Caco-2 (cell line): ENCODE measurements around the gene ZNF771. TPM values are rescaled to one million over a fixed set of nuclear protein-coding genes. Genes with fewer than 3 reads are reported as not detected.

ENCODE experiments used
- BruUV-seq: library from RNA; stranded (reverse); fragments of 400-500 nt; replicated peaks from 2 replicates; lab custom pipeline; 2021; lab: Mats Ljungman, UMichigan
- CTCF ChIA-PET: fragments of 300-600 bp; sonication (Branson Sonifier 250); formaldehyde crosslinking; loops from one replicate; lab custom pipeline; 2022; ENCODE audit warnings: antibody characterized with exemption; lab: Charles Lee
- POLR2A ChIA-PET: fragments of 300-600 bp; sonication (Branson Sonifier 250); formaldehyde crosslinking; loops from one replicate; lab custom pipeline; 2022; ENCODE audit warnings: antibody characterized with exemption; lab: Charles Lee
- DNase-seq, 2 experiments: peaks; one replicate each; pipeline versions ENCODE4 v3.0.0 to v3.0.0-alpha.2; 2020 to 2022
- H3K27me3 ChIP-seq: replicated peaks from 2 replicates; pipeline ENCODE4 v1.6.0; 2011; ENCODE audit warnings: low read length; ENCODE audit not compliant: control insufficient read depth, insufficient read depth
- H3K36me3 ChIP-seq: 2 replicates; pipeline ENCODE4 v1.5.1; 2011; ENCODE audit warnings: low read length; ENCODE audit not compliant: control insufficient read depth, insufficient read depth
- H3K4me1 ChIP-seq: fragments of 250-450 bp; sonication (Bioruptor Pico); 2 replicates; pipeline ENCODE4 v1.5.1; 2020; ENCODE audit warnings: mild to moderate bottlenecking
- H3K4me3 ChIP-seq: 2 replicates; pipeline ENCODE4 v1.5.1; 2011; ENCODE audit warnings: low read depth, mild to moderate bottlenecking, control low read depth, low read length
- H3K9me3 ChIP-seq: fragments of 250-450 bp; sonication (Bioruptor Pico); 2 replicates; pipeline ENCODE4 v1.5.1; 2020; ENCODE audit warnings: mild to moderate bottlenecking, moderate library complexity
- H3K27ac Mint-ChIP-seq: one replicate; pipeline ENCODE4 v1.8.0; 2022; ENCODE audit warnings: mixed read lengths; ENCODE audit not compliant: unreplicated experiment
- H3K27me3 Mint-ChIP-seq: one replicate; pipeline ENCODE4 v1.8.0; 2022; ENCODE audit warnings: mixed read lengths; ENCODE audit not compliant: insufficient read depth, unreplicated experiment
- H3K36me3 Mint-ChIP-seq: one replicate; pipeline ENCODE4 v1.8.0; 2022; ENCODE audit warnings: mild to moderate bottlenecking, mixed read lengths; ENCODE audit not compliant: insufficient read depth, unreplicated experiment
- H3K4me1 Mint-ChIP-seq: one replicate; pipeline ENCODE4 v1.8.0; 2022; ENCODE audit warnings: low read depth, mixed read lengths; ENCODE audit not compliant: unreplicated experiment
- H3K4me3 Mint-ChIP-seq: one replicate; pipeline ENCODE4 v1.8.0; 2022; ENCODE audit warnings: mild to moderate bottlenecking, moderate library complexity, mixed read lengths; ENCODE audit not compliant: unreplicated experiment
- H3K9me3 Mint-ChIP-seq: one replicate; pipeline ENCODE4 v1.8.0; 2022; ENCODE audit warnings: mixed read lengths; ENCODE audit not compliant: unreplicated experiment
- intact Hi-C: fragments of 100-400 bp; cut with micrococcal nuclease; formaldehyde crosslinking; loops from one replicate; pipeline ENCODE4 v1.10.0; 2022; ENCODE audit not compliant: unreplicated experiment
- total RNA-seq: library from RNA; stranded (reverse); gene quantifications from 2 replicates; pipeline ENCODE4 v1.2.3, GENCODE V29; 2022
- TF ChIP-seq, protein P1 (sequence below), 2 experiments: fragments of 200-600 bp in 1 of 2; IDR thresholded peaks; 1 replicate in 1 of 2; 2 replicates in 1 of 2; pipeline versions ENCODE4 v1.5.1 to v1.8.0; 2011 to 2022; ENCODE audit warnings: antibody characterized with exemption in 1 of 2, control low read depth in 1 of 2, inconsistent platforms in 1 of 2, low read depth in 1 of 2, low read length in 1 of 2, mild to moderate bottlenecking in 1 of 2, moderate library complexity in 1 of 2; ENCODE audit not compliant: insufficient read depth in 1 of 2, severe bottlenecking in 1 of 2, unreplicated experiment in 1 of 2

The ZNF771 gene
- total RNA-seq, 1 experiment from 2014 or later: 5.8 TPM

DNA sequence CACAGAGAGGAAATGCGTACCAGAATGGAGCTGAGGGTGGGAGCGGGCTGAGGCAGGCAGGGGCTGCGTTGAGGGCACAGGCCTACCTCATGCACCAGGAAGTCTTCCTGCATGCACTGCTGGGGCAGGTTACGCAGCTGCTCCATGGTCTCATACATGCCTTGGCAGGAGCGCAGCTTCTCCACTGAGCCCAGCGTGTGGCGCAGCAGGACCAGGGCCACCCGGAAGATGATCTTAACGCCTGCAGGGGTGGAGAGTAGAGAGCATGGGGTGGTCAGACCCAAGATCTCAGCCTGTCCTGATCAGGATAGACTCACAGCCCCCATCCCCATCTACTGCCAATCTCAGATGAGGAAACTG, 48.8 kb upstream of the ZNF771 start:
- peaks cover 5% of the 10 kb centered on the region; the same call in 1 of the 2 replicates for H3K4me1 ChIP-seq
- H3K27ac Mint-ChIP-seq: no peak overlapping the region
- H3K27me3 Mint-ChIP-seq: no peaks in the 10 kb centered on the region
- no peak overlapping the region for H3K4me3 ChIP-seq
- no peaks in the 10 kb centered on the region for H3K27me3 ChIP-seq
- intact Hi-C loops: loop anchor here (5.0 kb wide), 1 partner anchor 49 kb away; the partner anchor contains the start of gene ZNF771
- POLR2A ChIA-PET: interaction anchor here (0.7 kb wide), 1 partner anchor 12 kb away, joined by 3 read pairs; the partner anchor contains the start of gene TBC1D10B
- no peak overlapping the region for H3K4me3 Mint-ChIP-seq
- peaks cover 1% of the 10 kb centered on the region for H3K36me3 ChIP-seq
- H3K36me3 Mint-ChIP-seq: peaks cover 61% of the 10 kb centered on the region
- H3K9me3 Mint-ChIP-seq: no peaks in the 10 kb centered on the region
- H3K9me3 ChIP-seq: no peaks in the 10 kb centered on the region
- CTCF ChIA-PET: no interaction called here
- H3K4me1 Mint-ChIP-seq: peaks cover 34% of the 10 kb centered on the region
- BruUV-seq: no TSS peak
- no peak for DNase-seq
- TF ChIP-seq, protein P1, sequence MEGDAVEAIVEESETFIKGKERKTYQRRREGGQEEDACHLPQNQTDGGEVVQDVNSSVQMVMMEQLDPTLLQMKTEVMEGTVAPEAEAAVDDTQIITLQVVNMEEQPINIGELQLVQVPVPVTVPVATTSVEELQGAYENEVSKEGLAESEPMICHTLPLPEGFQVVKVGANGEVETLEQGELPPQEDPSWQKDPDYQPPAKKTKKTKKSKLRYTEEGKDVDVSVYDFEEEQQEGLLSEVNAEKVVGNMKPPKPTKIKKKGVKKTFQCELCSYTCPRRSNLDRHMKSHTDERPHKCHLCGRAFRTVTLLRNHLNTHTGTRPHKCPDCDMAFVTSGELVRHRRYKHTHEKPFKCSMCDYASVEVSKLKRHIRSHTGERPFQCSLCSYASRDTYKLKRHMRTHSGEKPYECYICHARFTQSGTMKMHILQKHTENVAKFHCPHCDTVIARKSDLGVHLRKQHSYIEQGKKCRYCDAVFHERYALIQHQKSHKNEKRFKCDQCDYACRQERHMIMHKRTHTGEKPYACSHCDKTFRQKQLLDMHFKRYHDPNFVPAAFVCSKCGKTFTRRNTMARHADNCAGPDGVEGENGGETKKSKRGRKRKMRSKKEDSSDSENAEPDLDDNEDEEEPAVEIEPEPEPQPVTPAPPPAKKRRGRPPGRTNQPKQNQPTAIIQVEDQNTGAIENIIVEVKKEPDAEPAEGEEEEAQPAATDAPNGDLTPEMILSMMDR (IDR thresholded peaks at IDR 0.05; ENCODE audit: insufficient read depth in 1 of 2, low read depth in 1 of 2, low read length in 1 of 2, severe bottlenecking in 1 of 2, unreplicated experiment in 1 of 2): no peak

DNA sequence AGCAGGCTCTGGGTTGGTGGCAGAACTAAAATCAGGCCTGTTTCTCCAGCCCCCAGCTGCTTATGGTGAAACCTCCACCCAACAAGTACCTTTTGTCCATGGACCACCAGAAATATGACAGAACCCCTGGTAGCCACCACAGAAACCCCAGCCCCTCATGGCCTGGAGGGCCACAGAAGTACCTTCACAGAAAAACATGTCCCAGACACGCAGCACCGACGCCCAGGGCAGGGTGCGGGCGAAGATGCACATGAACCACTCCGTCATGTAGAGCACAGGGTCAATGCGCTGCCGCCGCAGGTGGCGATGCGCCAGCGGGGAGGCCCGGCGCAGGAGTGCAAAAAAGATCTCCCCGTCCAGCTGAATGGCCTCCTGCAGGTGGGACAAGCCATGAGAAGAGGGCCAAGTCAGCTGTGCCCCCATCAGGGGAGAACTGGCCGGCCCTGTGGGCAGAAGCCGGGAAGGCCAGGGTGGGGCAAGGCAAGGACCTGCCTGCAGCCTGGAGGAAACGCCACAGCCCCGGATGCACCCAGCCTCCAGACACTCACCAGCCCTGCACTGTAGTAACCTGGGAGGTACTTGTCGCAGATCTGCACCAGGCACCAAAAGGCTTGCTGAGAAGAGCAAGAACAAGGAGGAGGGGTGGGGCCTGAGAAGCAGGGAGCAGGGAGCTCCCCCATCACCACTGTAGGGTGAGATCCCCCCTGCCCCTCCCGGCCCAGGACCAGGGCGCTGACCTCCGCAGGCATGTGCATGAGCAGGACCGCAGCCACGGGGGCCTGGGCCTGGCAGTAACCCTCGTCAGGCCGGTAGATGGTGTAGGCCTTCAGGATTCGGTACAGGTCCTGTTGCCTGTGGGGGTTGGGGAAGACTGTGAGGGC, 48.2 kb upstream of the ZNF771 start:
- no peaks in the 10 kb centered on the region for H3K9me3 Mint-ChIP-seq
- intact Hi-C loops: loop anchor here (5.0 kb wide), 1 partner anchor 48 kb away; the partner anchor contains the start of gene ZNF771

DNA sequence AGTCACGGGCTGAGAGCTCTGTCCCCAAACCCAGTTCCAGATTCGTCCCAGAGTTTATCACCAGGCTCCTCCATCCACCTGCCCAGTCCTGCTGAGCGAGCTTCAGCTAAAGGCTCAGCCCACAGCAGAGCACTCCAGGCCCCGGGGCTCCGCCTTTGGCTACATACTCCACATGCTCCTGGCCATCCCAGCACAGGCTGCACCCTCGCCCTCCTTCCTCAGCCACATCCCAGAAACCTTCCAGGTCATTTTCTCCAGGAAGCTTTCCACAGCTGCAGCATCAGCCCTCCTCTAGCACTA, 47.6 kb upstream of the ZNF771 start:
- Mint-ChIP-seq H3K27ac (peak overlapping the region; percentile 45), H3K9me3 (no peaks in the 10 kb centered on the region), H3K36me3 (peaks cover 59% of the 10 kb centered on the region), H3K4me1 (peaks cover 34% of the 10 kb centered on the region), H3K27me3 (no peaks in the 10 kb centered on the region), H3K4me3 (no peak overlapping the region)
- intact Hi-C loops: loop anchor here (5.0 kb wide), 1 partner anchor 47 kb away; the partner anchor contains the start of gene ZNF771
- DNase-seq: no peak
- Histone ChIP-seq H3K27me3 (no peaks in the 10 kb centered on the region), H3K4me1 (peaks cover 5% of the 10 kb centered on the region; the same call in 1 of the 2 replicates), H3K9me3 (no peaks in the 10 kb centered on the region), H3K36me3 (peaks cover 1% of the 10 kb centered on the region), H3K4me3 (no peak overlapping the region)
- ChIA-PET CTCF (interaction anchor here (1.0 kb wide), 1 partner anchor 11 kb away, joined by 3 read pairs; no protein-coding TSS in a partner anchor), POLR2A (interaction anchor here (1.2 kb wide), 1 partner anchor 11 kb away, joined by 4 read pairs; the partner anchor contains the start of gene TBC1D10B)
- no TSS peak for BruUV-seq
- TF ChIP-seq, protein P1 (IDR thresholded peaks at IDR 0.05; ENCODE audit: insufficient read depth in 1 of 2, low read depth in 1 of 2, low read length in 1 of 2, severe bottlenecking in 1 of 2, unreplicated experiment in 1 of 2): no peak

More for the DNA sequence above, 48.2 kb upstream of the ZNF771 start:
- TF ChIP-seq, protein P1 (IDR thresholded peaks at IDR 0.05; ENCODE audit: insufficient read depth in 1 of 2, low read depth in 1 of 2, low read length in 1 of 2, severe bottlenecking in 1 of 2, unreplicated experiment in 1 of 2): no peak
- H3K4me1 ChIP-seq: peaks cover 5% of the 10 kb centered on the region; the same call in 1 of the 2 replicates
- no peaks in the 10 kb centered on the region for H3K27me3 Mint-ChIP-seq
- H3K9me3 ChIP-seq: no peaks in the 10 kb centered on the region
- H3K36me3 Mint-ChIP-seq: peaks cover 61% of the 10 kb centered on the region
- POLR2A ChIA-PET: interaction anchor here (0.7 to 1.2 kb wide), 2 partner anchors 11 to 12 kb away, joined by 3 to 4 read pairs; partner anchors contain the start of gene TBC1D10B
- peaks cover 34% of the 10 kb centered on the region for H3K4me1 Mint-ChIP-seq
- DNase-seq: no peak
- H3K4me3 Mint-ChIP-seq: no peak overlapping the region
- peaks cover 1% of the 10 kb centered on the region for H3K36me3 ChIP-seq
- H3K27ac Mint-ChIP-seq: no peak overlapping the region
- no peaks in the 10 kb centered on the region for H3K27me3 ChIP-seq
- H3K4me3 ChIP-seq: no peak overlapping the region
- no TSS peak for BruUV-seq
- CTCF ChIA-PET: interaction anchor here (1.0 kb wide), 1 partner anchor 11 kb away, joined by 3 read pairs; no protein-coding TSS in a partner anchor
